Thymus (tissue), 11 donors: ENCODE measurements around the gene FAM76A. TPM values are rescaled to one million over a fixed set of nuclear protein-coding genes. Genes with fewer than 3 reads are reported as not detected.
A peak's percentile ranks its signal among the peaks of the same experiment; 100 is the strongest.

Source experiments
- DNase-seq, 9 donors: peaks; one replicate each; pipeline ENCODE4 v3.0.0-alpha.2; 2013; ENCODE audit warnings: low spot score in 9 of 9, low read depth in 6 of 9, missing footprints in 1 of 9
- H3K27ac ChIP-seq, 2 donors: one replicate each; pipeline ENCODE4 v1.5.1; 2013; ENCODE audit warnings: control low read depth in 1 of 2, low read depth in 1 of 2, low read length in 1 of 2, mild to moderate bottlenecking in 1 of 2, moderate library complexity in 1 of 2
- H3K27me3 ChIP-seq, 2 donors: one replicate each; pipeline ENCODE4 v1.5.1; 2013; ENCODE audit warnings: low read length in 1 of 2; ENCODE audit not compliant: control insufficient read depth in 2 of 2, insufficient read depth in 1 of 2
- H3K36me3 ChIP-seq, 2 donors: one replicate each; pipeline ENCODE4 v1.5.1; 2013; ENCODE audit warnings: low read length in 1 of 2, mild to moderate bottlenecking in 1 of 2, moderate library complexity in 1 of 2; ENCODE audit not compliant: control insufficient read depth in 2 of 2, insufficient read depth in 2 of 2
- H3K4me1 ChIP-seq, 2 donors: one replicate each; pipeline ENCODE4 v1.5.1; 2013; ENCODE audit warnings: low read length in 2 of 2; ENCODE audit not compliant: control insufficient read depth in 2 of 2, insufficient read depth in 2 of 2
- H3K4me3 ChIP-seq, 2 donors: one replicate each; pipeline ENCODE4 v1.5.1; 2013; ENCODE audit warnings: low read length in 2 of 2, control low read depth in 1 of 2, mild to moderate bottlenecking in 1 of 2
- H3K9me3 ChIP-seq, 2 donors: one replicate each; pipeline ENCODE4 v1.5.1; 2013; ENCODE audit warnings: low read length in 1 of 2, mild to moderate bottlenecking in 1 of 2; ENCODE audit not compliant: control insufficient read depth in 2 of 2, insufficient read depth in 1 of 2
- WGBS: extraction: QIAGEN DNeasy Blood & Tissue Kit; methylation state at CpG from one replicate; pipeline ENCODE4 v1.1.7; 2013; 5-methylcytosine and 5-hydroxymethylcytosine counted together
- polyA plus RNA-seq: library from polyadenylated mRNA; stranded (reverse); fragments of 200-250 nt; gene quantifications from one replicate; pipeline ENCODE4 v1.2.3, GENCODE V29; 2013
- total RNA-seq: library from RNA; stranded (reverse); fragments of 120-200 nt; gene quantifications from one replicate; pipeline ENCODE4 v1.2.4, GENCODE V29; 2013
- donor health status: healthy.

Gene FAM76A
- total and polyA plus RNA-seq, 2 donors, result 8.9 TPM

DNA sequence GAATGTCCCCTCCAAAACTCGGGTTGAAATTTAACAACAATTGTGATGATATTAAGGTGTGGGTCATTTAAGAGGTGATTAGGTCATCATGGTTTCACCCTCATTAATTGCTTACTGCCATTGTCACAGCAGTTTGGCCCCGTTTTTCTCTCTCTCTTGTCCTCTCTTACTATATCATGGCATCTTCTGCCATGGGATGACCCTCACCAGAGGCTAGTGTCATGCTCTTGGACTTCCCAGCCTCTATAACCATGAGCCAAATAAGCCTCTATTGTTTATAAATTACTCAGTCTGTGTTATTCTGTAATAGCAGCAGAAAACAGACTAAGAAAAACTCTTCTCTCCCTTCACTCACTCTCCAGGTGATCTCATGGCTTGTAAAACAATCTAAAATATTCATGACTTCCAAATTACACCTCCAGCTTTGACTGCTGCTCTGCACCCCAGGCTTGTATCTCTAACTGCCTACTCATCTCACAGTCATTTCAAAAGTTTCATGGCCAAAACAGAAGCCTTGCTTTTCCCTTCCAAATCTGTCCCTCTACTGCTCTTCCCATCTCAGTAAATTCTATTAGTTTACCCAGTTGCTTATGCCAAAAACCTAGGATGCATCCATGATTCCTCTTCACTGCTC, 9.4 kb upstream of the FAM76A start:
- Histone ChIP-seq H3K27me3 (no peaks in the 10 kb centered on the region), H3K36me3 (no peaks in the 10 kb centered on the region), H3K4me1 (peaks cover 0 to 21% of the 10 kb centered on the region in 2 donors), H3K4me3 (no peak overlapping the region), H3K9me3 (no peaks in the 10 kb centered on the region), H3K27ac (no peak overlapping the region)
- no peak for DNase-seq
- 92% methylated on average over 2 of the region's 2 CpGs for WGBS

DNA sequence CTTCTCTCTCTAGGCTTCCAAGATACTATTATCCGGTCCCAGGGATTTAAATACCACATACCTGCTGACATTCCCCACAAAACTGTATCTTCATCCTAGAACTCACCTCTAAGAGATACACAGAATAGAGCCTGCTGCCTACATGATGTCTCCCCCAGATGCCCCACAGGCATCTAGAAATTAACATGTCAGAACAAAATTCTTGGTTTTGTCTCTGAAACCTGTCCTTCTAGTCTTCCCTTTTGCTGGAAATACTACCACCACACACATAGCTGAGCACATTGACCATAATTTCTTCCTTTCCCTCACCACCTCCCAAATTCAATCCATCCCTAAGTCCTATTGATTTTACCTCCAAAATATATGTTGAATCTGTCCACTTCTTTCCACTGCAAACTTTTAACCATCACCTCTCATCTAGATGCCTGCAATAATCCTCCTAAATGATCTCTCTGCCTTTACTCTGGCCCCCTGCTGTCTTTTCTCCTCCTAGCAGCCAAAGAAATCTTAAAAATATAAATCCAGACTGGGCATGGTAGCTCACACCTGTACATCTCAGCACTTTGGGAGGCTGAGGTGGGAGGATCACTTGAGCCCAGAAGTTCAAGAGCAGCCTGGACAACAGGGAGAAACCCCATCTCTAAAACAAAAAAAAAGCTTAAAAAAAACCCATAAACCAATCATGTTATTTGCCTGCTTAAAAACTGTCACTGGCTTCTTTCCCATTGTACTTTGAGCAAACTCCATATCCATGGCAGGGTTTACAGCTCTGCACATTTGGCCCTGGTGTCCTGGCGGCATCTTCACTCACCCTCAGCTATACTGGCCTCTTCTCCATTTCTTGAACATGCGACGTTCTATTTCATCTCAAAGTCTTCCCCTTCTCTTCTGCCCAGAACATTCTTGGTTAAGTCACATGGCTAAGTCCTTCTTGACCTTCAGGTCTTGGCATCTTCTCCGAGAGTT, 6.2 kb upstream of the FAM76A start:
- DNase-seq, result peak in 2 of 9 donors; percentile 15 to 36
- Histone ChIP-seq H3K4me3 (no peak overlapping the region), H3K27ac (no peak overlapping the region), H3K4me1 (no peaks in the 10 kb centered on the region), H3K9me3 (no peaks in the 10 kb centered on the region), H3K36me3 (no peaks in the 10 kb centered on the region), H3K27me3 (no peaks in the 10 kb centered on the region)
- 92% methylated on average over 5 of the region's 5 CpGs for whole genome bisulfite sequencing

DNA sequence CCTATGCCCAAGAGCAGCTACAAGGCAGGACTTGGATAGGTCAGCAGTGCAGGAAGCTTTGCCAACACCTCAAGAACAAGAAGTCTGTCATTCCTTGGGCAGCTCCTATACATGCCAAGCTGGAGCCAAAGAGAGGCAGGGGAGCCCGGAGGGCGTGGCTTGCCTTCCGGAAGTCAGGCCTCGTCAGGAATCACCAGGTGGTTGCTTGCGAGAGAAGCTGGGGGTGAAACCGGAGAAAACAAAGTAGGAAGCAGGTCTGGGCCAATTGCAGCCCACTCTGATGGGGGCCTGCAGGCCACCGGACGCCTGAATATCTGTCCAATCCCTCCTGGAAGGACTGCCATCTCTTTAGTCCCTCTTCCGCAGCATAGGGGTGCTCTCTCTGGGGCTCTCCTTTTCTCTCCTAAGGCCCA, 794 bp upstream of the FAM76A start:
- peak in 1 of 9 donors; percentile 13 for DNase-seq
- peak overlapping the region; percentile 40 to 55 for H3K4me3 ChIP-seq
- H3K9me3 ChIP-seq, result peaks cover 0 to 9% of the 10 kb centered on the region in 2 donors
- H3K27me3 ChIP-seq, result no peaks in the 10 kb centered on the region
- H3K4me1 ChIP-seq, result peaks cover 7 to 16% of the 10 kb centered on the region in 2 donors
- H3K27ac ChIP-seq, result peak overlapping the region; percentile 56 to 83
- peaks cover 4 to 7% of the 10 kb centered on the region in 2 donors for H3K36me3 ChIP-seq
- 93% methylated on average over 9 of the region's 9 CpGs for WGBS

DNA sequence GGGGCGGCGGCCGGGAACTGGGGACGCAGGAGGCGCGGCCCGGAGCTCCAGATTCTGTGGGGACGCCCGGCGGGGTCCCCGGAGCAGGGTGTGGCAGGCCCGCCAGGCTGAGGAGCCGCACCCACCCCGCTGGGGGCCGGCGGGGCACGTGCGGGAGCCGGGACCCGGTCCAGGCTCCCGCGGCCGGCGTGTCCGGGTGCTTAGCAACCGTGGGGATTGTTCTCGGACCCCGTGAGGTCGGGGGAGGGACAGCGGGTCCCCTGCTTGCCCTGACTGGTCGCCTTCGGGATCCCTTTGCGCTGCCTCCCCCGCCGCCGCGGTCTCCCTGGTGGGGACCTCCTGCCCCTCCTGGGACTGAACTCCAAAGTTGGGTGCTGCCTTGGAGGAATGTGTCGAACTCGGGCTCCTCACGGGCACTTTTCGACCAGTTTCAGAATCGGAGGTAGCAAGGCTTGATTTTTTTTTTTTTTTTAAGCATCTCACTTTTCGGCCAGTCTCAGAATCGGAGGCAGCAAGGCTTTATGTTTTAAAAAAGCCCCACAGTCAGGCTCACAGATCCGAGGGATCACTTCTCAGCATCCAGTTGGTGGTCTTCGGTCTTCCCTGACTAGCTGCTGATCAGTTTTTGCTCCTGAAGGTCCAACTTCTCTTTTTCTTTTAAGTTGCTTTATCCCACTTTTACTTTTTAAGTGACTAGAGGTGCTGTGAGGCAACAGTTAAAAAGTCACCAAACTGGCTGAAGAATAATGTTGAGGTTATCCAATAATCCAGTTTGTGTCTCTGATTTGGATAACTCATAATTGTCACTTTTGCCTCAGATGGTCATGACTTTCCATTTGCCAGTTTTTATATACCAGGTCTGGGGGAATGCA, 648 bp downstream of the FAM76A start:
- Histone ChIP-seq H3K4me1 (peaks cover 7 to 16% of the 10 kb centered on the region in 2 donors), H3K27me3 (no peaks in the 10 kb centered on the region), H3K36me3 (peaks cover 4 to 7% of the 10 kb centered on the region in 2 donors), H3K27ac (peak overlapping the region; percentile 74 to 89), H3K4me3 (peak overlapping the region; percentile 68 to 90), H3K9me3 (peaks cover 0 to 9% of the 10 kb centered on the region in 2 donors)
- peak in 2 of 9 donors; percentile 19 to 34 for DNase-seq
- WGBS, result under 1% methylated on average over 46 of the region's 46 CpGs

DNA sequence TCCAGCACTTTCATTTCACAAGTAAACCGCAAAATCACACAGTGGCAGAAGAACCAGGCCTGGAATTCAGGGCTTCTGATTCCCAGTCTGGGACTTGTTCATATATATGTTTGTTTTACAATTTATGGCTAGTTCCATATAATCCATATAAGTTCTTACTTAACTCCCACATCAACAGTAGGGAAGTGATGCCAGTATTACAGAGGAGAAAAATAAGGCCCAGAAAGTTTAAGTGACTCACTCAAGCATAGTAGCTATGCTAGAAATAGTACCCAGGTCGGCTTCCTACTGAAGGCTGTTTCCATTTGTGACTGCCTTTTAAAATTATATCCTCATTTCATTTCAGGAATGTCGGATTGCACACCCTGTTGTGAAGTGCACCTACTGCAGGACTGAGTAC, 1.4 kb downstream of the FAM76A start:
- Histone ChIP-seq H3K36me3 (peaks cover 4 to 7% of the 10 kb centered on the region in 2 donors), H3K4me1 (peaks cover 7 to 16% of the 10 kb centered on the region in 2 donors), H3K27me3 (no peaks in the 10 kb centered on the region), H3K4me3 (no peak overlapping the region), H3K9me3 (peaks cover 0 to 9% of the 10 kb centered on the region in 2 donors), H3K27ac (no peak overlapping the region)
- WGBS, result 91% methylated on average over 3 of the region's 3 CpGs
- no peak for DNase-seq

DNA sequence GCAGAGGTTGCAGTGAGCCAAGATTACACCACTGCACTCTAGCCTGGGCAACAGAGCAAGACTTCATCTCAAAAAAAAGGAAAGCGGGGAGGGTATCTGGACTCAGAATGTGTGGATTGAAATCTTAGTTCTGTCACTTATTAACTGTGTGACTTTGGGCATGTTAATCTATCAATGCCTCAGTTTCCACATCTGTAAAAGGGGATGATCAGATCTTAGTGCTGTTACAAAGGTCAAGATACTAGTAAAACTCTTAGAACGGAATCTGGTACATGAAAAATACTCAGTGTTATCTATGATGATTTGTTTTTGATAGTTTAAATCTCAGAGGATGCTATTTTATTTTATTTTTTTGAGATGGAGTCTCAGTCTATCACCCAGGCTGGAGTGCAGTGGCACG, 10.5 kb downstream of the FAM76A start:
- no peaks in the 10 kb centered on the region for H3K4me1 ChIP-seq
- no peak for DNase-seq
- no peak overlapping the region for H3K4me3 ChIP-seq
- H3K36me3 ChIP-seq, result peaks cover 35 to 47% of the 10 kb centered on the region in 2 donors
- WGBS, result 81% methylated on average over 3 of the region's 3 CpGs
- no peaks in the 10 kb centered on the region for H3K27me3 ChIP-seq
- no peak overlapping the region for H3K27ac ChIP-seq
- H3K9me3 ChIP-seq, result no peaks in the 10 kb centered on the region

GRCh38 chr1:27741121-27741520, 15.4 kb downstream of the FAM76A start:
- Histone ChIP-seq H3K27ac (no peak overlapping the region), H3K27me3 (no peaks in the 10 kb centered on the region), H3K36me3 (peaks cover 36 to 43% of the 10 kb centered on the region in 2 donors), H3K4me3 (no peak overlapping the region), H3K9me3 (no peaks in the 10 kb centered on the region), H3K4me1 (no peaks in the 10 kb centered on the region)
- no peak for DNase-seq
- 98% methylated on average over 6 of the region's 6 CpGs for WGBS

DNA sequence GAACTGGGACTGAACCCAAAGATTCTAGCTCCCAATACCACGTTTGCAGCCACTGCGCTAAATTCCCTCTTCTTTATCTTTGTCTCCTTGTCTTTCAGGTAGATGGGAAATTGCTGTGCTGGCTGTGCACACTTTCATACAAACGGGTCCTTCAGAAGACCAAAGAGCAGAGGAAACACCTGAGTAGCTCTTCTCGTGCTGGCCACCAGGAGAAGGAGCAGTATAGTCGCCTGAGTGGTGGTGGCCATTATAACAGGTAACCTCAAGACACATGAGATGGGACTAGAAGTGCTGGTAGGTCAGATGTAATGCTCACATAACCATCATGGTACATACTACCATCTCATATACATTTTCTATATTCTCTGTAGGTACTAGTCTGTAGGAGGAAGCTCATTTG, 18.8 kb downstream of the FAM76A start:
- WGBS, result 98% methylated on average over 5 of the region's 5 CpGs

More for the DNA sequence above, 18.8 kb downstream of the FAM76A start:
- H3K36me3 ChIP-seq, result peaks cover 29 to 47% of the 10 kb centered on the region in 2 donors
- no peak for DNase-seq
- no peaks in the 10 kb centered on the region for H3K4me1 ChIP-seq
- H3K4me3 ChIP-seq, result no peak overlapping the region
- no peaks in the 10 kb centered on the region for H3K9me3 ChIP-seq
- no peak overlapping the region for H3K27ac ChIP-seq
- H3K27me3 ChIP-seq, result no peaks in the 10 kb centered on the region
